IPS-15b (cell line): ENCODE measurements around the gene PISD.
A peak's percentile ranks its signal among the peaks of the same experiment; 100 is the strongest.
"Not testable (repeated sequence)": the region's sequence is repeated elsewhere in the genome, so short reads cannot be mapped to it uniquely, and the experiment has no call there.

ENCODE experiments used
- H3K27me3 ChIP-seq: one replicate; pipeline ENCODE4 v1.6.1; 2013; ENCODE audit warnings: low read length; ENCODE audit not compliant: control insufficient read depth, insufficient read depth
- H3K36me3 ChIP-seq: one replicate; pipeline ENCODE4 v1.6.1; 2013; ENCODE audit warnings: low read length; ENCODE audit not compliant: control insufficient read depth, insufficient read depth
- H3K4me1 ChIP-seq: one replicate; pipeline ENCODE4 v1.6.1; 2013; ENCODE audit warnings: mild to moderate bottlenecking, low read length; ENCODE audit not compliant: control insufficient read depth, insufficient read depth
- H3K4me3 ChIP-seq: one replicate; pipeline ENCODE4 v1.5.1; 2013; ENCODE audit warnings: low read depth, low read length
- H3K9ac ChIP-seq: one replicate; pipeline ENCODE4 v1.6.1; 2013; ENCODE audit warnings: low read depth, mild to moderate bottlenecking, low read length
- H3K9me3 ChIP-seq: one replicate; pipeline ENCODE4 v1.6.1; 2013; ENCODE audit warnings: mild to moderate bottlenecking, low read length; ENCODE audit not compliant: control insufficient read depth, insufficient read depth

The PISD gene

DNA sequence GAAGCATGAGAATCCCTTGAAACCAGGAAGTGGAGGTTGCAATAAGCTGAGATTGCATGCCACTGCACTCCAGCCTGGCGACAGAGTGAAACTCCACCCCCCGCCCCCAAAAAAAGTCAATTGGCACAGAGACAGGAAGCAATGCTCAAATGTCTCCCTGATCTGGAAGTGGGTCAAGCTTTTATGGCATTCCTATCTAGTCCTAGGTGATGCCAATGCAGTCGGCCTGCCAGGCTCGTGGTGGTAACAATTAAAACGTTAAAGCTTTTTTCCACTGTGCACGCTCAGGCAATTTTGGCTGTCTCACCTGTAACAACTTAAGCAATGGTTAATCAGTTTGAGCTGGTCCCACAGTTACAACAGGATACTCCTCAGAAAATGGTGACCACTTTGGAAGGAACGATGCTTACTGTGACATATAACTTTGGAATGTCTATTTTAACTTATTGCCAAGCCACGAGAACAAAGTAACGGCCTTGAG, 18.9 kb upstream of the PISD start:
- H3K4me3 ChIP-seq: no peak overlapping the region
- no peaks in the 10 kb centered on the region for H3K9me3 ChIP-seq
- H3K4me1 ChIP-seq: no peaks in the 10 kb centered on the region
- no peaks in the 10 kb centered on the region for H3K27me3 ChIP-seq
- H3K36me3 ChIP-seq: peaks cover 21% of the 10 kb centered on the region
- H3K9ac ChIP-seq: no peak overlapping the region

- Histone ChIP-seq H3K36me3 (peaks cover 5% of the 10 kb centered on the region), H3K9ac (no peak overlapping the region), H3K4me3 (no peak overlapping the region), H3K27me3 (no peaks in the 10 kb centered on the region), H3K9me3 (no peaks in the 10 kb centered on the region), H3K4me1 (no peaks in the 10 kb centered on the region)
These were observed 16.7 kb upstream of the PISD start for GRCh38 chr22:31678748-31679147.

DNA sequence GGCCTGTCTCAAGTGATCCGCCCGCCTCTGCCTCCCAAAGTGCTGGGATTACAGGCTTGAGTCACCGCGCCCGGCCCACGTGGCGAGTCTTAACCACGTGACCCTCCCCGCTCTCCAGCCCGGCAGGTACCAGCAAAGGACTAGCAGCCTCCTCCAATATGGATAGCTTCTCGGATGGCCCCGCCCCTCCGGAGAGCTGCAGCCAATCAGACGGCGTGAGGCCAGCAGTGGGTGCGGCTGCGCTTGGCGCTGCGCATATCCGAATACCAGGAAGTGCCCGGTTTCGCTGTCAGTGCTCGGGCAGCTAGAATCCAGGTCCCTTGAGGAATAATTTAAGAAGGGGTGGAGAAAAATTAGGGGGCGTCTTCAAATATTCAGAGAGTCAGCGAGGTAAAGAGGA, 14.7 kb upstream of the PISD start:
- Histone ChIP-seq H3K4me3 (peak overlapping the region; percentile 56), H3K9ac (no peak overlapping the region), H3K36me3 (no peaks in the 10 kb centered on the region), H3K9me3 (no peaks in the 10 kb centered on the region), H3K4me1 (no peaks in the 10 kb centered on the region), H3K27me3 (no peaks in the 10 kb centered on the region)

DNA sequence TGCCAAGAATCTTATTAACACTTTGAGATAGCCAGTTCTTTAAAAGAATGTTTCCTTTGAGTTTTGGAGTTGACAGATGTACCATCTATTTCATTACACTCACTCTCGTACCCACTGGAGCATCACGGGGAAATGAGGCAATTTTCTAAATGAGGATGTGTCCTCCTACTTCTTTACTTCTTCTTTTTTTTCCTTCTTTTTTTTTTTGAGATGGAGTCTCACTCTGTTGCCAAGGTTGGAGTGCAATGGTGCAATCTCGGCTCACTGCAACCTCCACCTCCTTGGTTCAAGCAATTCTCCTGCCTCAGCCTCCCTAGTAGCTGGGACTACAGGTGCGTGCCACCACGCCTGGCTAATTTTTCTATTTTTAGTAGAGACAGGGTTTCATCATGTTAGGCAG, 12.2 kb upstream of the PISD start:
- not testable (repeated sequence) for H3K4me3 ChIP-seq, H3K4me1 ChIP-seq, H3K9ac ChIP-seq, H3K9me3 ChIP-seq, H3K27me3 ChIP-seq, H3K36me3 ChIP-seq

DNA sequence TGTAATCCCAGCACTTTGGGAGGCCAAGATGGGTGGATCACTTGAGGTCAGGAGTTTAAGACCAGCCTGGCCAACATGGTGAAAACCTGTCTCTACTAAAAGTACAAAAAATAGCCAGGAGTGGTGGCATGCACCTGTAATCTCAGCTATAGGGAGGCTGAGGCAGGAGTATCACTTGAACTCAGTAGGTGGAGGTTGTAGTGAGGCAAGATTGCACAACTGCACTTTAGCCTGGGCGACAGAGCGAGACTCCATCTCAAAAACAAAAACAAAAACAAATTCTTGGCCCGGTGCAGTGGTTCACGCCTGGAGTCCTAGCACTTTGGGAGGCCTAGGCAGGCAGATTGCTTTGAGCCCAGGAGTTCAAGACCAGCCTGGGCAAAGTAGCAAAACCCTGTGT, 6.8 kb upstream of the PISD start:
- not testable (repeated sequence) for H3K27me3 ChIP-seq, H3K4me3 ChIP-seq, H3K9ac ChIP-seq, H3K9me3 ChIP-seq, H3K4me1 ChIP-seq, H3K36me3 ChIP-seq

GRCh38 chr22:31662668-31663037, 638 bp upstream of the PISD start:
- no peak overlapping the region for H3K9ac ChIP-seq
- peak overlapping the region; percentile 94 for H3K4me3 ChIP-seq

GRCh38 chr22:31660860-31661341, 1.1 kb downstream of the PISD start:
- not testable (repeated sequence) for H3K9me3 ChIP-seq, H3K36me3 ChIP-seq, H3K4me1 ChIP-seq, H3K27me3 ChIP-seq, H3K9ac ChIP-seq
- peak overlapping the region; percentile 94 for H3K4me3 ChIP-seq

More at GRCh38 chr22:31662668-31663037, 638 bp upstream of the PISD start:
- Histone ChIP-seq H3K27me3 (no peaks in the 10 kb centered on the region), H3K9me3 (no peaks in the 10 kb centered on the region), H3K36me3 (no peaks in the 10 kb centered on the region), H3K4me1 (peaks cover 3% of the 10 kb centered on the region)

- H3K4me3 ChIP-seq: no peak overlapping the region
- H3K9me3 ChIP-seq: no peaks in the 10 kb centered on the region
- H3K9ac ChIP-seq: no peak overlapping the region
- H3K4me1 ChIP-seq: peaks cover 3% of the 10 kb centered on the region
- no peaks in the 10 kb centered on the region for H3K36me3 ChIP-seq
- no peaks in the 10 kb centered on the region for H3K27me3 ChIP-seq
These were observed 2.8 kb downstream of the PISD start for GRCh38 chr22:31659246-31659645.

DNA sequence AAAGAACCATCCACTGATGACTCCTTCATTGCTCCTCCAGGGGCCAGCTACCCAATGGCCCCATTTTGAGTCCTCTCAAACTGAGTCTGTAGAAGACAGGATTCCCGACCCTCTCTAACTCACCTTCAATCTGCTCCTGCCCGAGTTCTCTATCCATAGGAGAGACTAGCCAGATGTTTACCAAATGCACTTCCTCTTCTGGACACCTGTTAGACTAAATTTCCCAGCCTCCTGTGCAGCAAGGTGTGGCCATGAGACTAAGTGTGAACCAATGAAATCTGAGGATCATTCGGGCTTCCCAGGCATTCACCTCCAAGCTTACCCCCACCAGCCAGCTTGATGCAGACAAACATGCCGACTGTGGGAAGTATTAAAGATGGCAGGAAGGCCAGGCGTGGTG, 7.6 kb downstream of the PISD start:
- Histone ChIP-seq H3K36me3 (no peaks in the 10 kb centered on the region), H3K4me1 (no peaks in the 10 kb centered on the region), H3K9me3 (no peaks in the 10 kb centered on the region), H3K9ac (no peak overlapping the region), H3K27me3 (no peaks in the 10 kb centered on the region), H3K4me3 (no peak overlapping the region)

- H3K9ac ChIP-seq: no peak overlapping the region
- H3K4me1 ChIP-seq: peaks cover under 1% of the 10 kb centered on the region
- no peak overlapping the region for H3K4me3 ChIP-seq
- no peaks in the 10 kb centered on the region for H3K27me3 ChIP-seq
- H3K9me3 ChIP-seq: no peaks in the 10 kb centered on the region
- no peaks in the 10 kb centered on the region for H3K36me3 ChIP-seq
These were observed 8.1 kb downstream of the PISD start for GRCh38 chr22:31653944-31654343.

DNA sequence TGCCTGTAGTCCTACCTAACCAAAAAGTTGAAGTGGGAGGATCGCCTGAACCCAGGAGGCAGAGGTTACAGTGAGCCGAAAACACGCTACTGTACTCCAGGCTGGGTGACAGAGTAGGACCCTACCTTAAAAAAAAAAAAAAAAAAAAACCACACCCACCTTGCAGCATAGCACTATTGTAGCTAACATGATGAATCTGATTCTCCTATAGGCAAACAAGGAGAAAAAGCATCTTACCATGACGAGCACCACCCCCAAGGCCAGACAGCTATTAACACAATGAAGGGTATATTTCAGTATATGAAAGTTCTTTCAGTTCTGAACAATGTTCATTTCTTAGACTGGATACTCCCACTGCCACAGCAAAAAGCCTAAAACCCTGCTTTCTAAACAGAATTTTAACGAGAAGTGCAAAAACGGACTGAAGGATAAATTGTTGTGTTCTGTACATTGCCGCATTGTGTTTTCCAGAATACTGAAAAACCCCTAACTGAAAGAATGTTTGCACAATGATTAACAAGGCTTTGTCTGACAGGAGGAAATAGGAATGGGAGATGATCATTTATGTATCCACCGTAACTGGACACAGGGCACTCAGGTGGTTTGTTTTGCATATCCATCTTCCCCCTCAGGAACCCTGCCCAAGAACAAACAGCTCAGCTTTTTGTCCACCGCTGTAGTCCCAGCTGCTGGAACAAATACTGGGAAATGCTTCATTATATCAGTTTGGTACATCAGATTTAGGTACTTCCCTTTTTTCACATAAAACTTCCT, 8.9 kb downstream of the PISD start:
- H3K9ac ChIP-seq: no peak overlapping the region

GRCh38 chr22:31652088-31652487, 9.9 kb downstream of the PISD start:
- peaks cover 2% of the 10 kb centered on the region for H3K36me3 ChIP-seq
- no peak overlapping the region for H3K4me3 ChIP-seq
- no peaks in the 10 kb centered on the region for H3K9me3 ChIP-seq
- no peaks in the 10 kb centered on the region for H3K27me3 ChIP-seq
- H3K4me1 ChIP-seq: peaks cover 11% of the 10 kb centered on the region
- H3K9ac ChIP-seq: no peak overlapping the region

More for the DNA sequence above, 8.9 kb downstream of the PISD start:
- Histone ChIP-seq H3K27me3 (no peaks in the 10 kb centered on the region), H3K36me3 (no peaks in the 10 kb centered on the region), H3K9me3 (no peaks in the 10 kb centered on the region), H3K4me3 (no peak overlapping the region), H3K4me1 (peaks cover 4% of the 10 kb centered on the region)
